ENCODE results near the gene ECT2.
"Not testable (repeated sequence)": the region's sequence is repeated elsewhere in the genome, so short reads cannot be mapped to it uniquely, and the experiment has no call there.

The ECT2 gene, protein sequence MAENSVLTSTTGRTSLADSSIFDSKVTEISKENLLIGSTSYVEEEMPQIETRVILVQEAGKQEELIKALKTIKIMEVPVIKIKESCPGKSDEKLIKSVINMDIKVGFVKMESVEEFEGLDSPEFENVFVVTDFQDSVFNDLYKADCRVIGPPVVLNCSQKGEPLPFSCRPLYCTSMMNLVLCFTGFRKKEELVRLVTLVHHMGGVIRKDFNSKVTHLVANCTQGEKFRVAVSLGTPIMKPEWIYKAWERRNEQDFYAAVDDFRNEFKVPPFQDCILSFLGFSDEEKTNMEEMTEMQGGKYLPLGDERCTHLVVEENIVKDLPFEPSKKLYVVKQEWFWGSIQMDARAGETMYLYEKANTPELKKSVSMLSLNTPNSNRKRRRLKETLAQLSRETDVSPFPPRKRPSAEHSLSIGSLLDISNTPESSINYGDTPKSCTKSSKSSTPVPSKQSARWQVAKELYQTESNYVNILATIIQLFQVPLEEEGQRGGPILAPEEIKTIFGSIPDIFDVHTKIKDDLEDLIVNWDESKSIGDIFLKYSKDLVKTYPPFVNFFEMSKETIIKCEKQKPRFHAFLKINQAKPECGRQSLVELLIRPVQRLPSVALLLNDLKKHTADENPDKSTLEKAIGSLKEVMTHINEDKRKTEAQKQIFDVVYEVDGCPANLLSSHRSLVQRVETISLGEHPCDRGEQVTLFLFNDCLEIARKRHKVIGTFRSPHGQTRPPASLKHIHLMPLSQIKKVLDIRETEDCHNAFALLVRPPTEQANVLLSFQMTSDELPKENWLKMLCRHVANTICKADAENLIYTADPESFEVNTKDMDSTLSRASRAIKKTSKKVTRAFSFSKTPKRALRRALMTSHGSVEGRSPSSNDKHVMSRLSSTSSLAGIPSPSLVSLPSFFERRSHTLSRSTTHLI

DNA sequence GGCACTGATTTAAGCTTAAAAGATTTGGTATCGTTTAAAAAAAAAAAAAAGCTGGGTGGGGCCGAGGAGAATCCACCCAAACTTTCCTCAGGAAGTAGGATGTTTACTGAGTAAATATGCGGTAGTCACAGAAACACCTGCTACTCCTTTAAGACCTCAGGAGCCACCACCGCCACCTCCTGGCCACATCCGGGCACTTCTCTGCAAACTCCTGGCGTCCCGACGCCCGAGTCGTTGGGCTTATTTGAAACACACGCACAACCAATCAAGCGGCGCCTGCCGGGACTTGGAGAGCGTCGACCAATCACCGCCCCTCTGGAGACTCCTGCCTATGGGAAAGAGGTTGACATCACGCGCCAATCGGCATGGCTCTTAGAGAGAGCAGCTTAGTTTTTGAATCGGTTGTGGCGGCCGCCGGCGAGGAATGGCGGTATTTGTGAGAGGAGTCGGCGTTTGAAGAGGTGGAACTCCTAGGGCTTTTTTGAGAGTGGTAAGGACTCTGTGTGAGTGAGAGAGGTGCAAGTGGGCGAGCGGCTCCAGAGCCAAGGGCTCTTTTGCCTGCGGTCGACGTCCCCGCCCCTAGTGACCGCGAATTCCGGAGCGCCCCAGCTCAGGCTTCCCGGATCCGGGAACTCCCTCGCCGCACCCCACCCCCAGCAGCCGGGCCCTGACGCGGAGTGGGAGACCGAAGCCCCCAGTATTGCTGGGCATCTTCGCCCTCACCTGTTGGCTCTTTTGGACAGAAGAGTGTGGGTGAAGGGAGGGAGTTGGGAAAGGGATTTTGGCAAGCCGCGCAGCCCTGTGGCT, at the start of gene ECT2:
Gene ECT2 (plus strand): TSS at position 359 of the 807 bp plus-strand sequence. CDS start 3,805 bp downstream, outside the sequence.
- peak; percentile 68 to 91 (median 90) for DNase-seq (ENCODE audit: low read depth in 2 of 3, low spot score in 2 of 3)

DNA sequence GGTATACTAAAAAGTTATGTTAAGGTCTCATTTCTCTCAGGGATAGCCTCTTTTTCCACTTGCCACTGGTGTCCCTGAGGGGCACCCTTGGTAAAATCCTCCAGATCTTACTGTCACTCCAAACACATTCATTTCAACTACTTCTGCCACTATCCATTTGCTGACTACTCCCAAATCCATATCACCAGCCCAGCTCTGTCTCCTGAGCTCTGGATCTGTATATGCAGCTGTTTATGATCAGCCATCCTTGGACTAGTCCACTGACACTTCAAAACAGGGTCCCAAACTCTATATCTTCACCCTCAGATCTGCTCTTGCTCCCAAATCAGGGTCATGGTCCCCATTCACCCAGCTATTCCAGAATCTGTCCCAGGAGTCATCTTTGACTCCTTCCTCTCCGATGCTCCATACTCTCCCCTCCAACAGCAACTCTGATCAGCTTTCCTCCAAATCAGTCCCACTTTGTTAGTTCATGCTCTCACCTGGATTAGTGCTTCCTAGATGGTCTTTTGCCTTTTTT, 49.5 kb upstream of the ECT2 start:
- no peak for DNase-seq (ENCODE audit: low read depth in 2 of 3, low spot score in 2 of 3)

GRCh38 chr3:172701751-172702150, 48.8 kb upstream of the ECT2 start:
- no peak for DNase-seq (ENCODE audit: low read depth in 2 of 3, low spot score in 2 of 3)

GRCh38 chr3:172702256-172702655, 48.3 kb upstream of the ECT2 start:
- no peak for DNase-seq (ENCODE audit: low read depth in 2 of 3, low spot score in 2 of 3)

- DNase-seq (ENCODE audit: low read depth in 2 of 3, low spot score in 2 of 3), result not testable (repeated sequence)
Measured at GRCh38 chr3:172702731-172703130, 47.8 kb upstream of the ECT2 start.

GRCh38 chr3:172704001-172704400, 46.5 kb upstream of the ECT2 start:
- DNase-seq (ENCODE audit: low read depth in 2 of 3, low spot score in 2 of 3), result no peak

DNA sequence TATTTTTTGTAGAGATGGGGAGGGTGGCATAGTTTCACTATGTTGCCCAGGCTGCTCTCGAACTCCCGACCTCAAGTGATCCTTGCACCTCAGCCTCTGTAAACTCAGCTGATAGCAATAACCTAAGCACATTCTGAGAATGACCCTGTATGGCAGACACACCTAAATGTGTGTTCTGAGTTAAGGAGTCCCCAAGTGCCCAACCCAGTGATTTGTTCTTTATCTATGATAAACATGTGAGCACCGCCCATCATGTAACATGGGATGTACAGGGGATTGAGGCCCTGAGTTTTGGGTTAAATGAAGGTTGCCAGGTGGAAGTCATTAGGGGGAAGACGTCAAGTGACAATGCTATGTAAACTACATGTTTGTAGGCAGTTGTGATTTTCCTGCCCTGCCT, 45.4 kb upstream of the ECT2 start:
- DNase-seq (ENCODE audit: low read depth in 2 of 3, low spot score in 2 of 3), result no peak

DNA sequence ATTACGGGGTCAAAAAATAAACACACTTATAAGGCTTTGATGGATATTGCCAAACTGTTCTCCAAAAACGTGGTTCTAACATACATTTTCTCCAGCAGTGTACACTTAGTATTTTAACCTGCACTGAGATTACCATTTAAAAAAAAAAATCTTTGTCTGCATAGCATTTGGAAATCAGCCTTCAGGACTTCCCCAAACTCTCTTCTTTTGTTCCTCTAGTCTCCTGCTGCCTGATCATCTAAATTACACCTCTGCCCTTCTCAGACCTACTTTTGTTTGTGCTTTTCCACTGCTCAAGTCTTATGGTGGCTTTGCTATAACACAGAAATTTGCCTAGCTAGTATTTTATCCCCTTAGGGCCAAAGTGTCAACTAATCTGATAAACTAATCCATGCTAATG, 43.5 kb upstream of the ECT2 start:
- DNase-seq (ENCODE audit: low read depth in 2 of 3, low spot score in 2 of 3), result no peak

- DNase-seq (ENCODE audit: low read depth in 2 of 3, low spot score in 2 of 3), result no peak
Measured at GRCh38 chr3:172707967-172708366, 42.6 kb upstream of the ECT2 start.

- DNase-seq (ENCODE audit: low read depth in 2 of 3, low spot score in 2 of 3), result no peak
Measured at GRCh38 chr3:172708921-172709773, 41.4 kb upstream of the ECT2 start.

DNA sequence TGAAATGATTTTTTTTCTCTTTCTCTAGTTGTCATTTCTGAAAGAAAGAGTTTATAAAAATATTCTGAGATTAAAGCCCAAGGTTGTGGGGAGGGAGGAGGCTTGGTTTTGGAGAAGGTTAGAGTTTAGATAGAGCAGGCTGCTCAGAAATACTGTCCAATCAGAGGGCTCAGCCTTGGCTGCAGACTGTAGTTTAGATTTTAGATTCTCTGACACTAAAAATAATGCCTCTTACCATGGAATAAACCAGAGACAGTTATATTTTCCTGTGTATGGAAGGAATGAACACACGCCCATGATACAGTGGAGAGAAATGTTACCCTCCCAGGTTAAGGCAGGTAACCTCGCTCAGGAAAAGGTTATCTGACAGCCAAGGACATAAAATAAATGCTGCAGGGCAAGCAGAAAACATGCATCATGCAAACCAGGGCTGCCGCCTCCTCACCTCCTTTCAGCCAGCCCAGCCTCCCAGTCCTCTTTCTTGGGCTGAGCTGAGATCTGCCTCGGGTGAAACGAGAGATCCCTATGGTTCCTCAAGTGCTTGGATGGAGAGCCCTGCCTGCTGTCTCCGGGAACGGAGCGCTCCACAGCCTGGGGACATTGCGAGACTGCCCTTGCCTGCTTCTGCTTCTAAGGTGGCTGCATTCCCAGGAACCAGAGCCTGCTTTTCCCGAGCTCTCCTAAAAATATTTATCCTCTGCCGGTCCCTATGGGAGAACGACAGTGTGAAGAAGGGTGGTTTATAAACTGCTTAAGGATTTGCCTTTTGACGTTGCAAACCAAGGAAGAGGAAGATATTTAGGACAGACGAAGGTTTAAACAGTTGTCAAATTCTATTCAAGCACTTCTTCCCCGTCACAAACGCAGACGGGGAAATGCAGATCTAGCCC, 40.5 kb upstream of the ECT2 start:
- no peak for DNase-seq (ENCODE audit: low read depth in 2 of 3, low spot score in 2 of 3)

DNA sequence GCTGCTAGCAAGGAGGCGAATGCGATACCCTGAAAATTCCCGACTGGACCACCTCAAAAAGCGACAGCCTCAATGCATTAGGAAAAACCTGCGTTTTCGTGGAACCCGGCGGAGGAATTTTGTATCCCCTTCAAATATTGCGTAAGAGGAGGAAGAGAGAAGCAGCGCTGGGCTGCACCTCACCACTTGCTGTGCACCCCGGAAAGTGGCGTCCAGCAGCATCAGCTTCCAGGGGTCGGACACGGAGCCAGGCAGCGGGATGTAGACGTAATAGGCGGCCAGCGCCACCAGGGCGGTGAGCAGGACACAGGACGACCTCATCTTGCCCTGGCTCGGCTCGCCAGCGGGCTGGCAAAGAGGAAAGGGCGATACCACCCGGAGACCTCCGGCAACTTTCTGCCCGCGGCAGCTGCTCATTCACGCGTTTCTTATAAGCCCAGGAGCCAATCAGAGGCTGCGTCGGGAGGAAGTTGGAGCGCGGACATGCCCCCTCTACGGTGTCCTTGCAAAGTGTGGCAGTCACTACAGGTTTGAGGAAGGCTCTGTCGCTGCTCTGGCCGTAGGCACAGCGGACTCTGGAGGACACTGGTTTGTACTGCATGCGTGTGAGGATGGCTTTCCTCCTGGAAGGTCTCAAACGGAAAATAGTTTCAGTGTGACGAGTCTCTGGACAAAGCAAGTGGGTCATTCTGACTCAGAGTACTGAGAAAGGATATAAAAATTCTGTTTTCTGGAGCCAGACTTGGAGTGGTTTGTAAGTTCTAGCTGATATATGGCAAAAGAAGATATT, 39.7 kb upstream of the ECT2 start, which contains the start of gene NCEH1:
Gene NCEH1 (minus strand): TSS at position 404 of the 790 bp plus-strand sequence. CDS start 83 bp downstream, at position 321.
- DNase-seq (ENCODE audit: low read depth in 2 of 3, low spot score in 2 of 3), result peak; percentile 36 to 61 (median 55)

- no peak for DNase-seq (ENCODE audit: low read depth in 2 of 3, low spot score in 2 of 3)
Measured at GRCh38 chr3:172711454-172711795, 39.1 kb upstream of the ECT2 start.

DNA sequence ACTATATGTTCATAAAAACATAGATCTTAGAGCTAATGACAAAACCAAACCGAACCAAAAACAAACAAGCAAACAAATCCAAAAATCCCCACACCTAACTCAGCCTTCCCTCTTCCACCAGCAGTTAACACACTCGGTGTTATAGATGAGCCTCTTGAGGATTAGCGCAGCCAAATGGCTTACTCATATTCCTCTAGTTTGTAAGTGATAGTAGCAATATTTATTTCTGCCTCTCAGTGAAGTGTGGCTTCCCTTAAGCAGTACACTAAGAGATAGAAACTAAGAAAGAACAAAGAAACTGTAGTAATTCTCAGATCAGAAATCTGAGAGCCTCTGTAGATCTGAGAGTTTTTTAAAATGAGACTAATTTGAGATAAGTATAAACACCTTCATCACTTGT, 37.2 kb upstream of the ECT2 start:
- no peak for DNase-seq (ENCODE audit: low read depth in 2 of 3, low spot score in 2 of 3)

GRCh38 chr3:172716476-172716875, 34.0 kb upstream of the ECT2 start:
- DNase-seq (ENCODE audit: low read depth in 2 of 3, low spot score in 2 of 3), result no peak

DNA sequence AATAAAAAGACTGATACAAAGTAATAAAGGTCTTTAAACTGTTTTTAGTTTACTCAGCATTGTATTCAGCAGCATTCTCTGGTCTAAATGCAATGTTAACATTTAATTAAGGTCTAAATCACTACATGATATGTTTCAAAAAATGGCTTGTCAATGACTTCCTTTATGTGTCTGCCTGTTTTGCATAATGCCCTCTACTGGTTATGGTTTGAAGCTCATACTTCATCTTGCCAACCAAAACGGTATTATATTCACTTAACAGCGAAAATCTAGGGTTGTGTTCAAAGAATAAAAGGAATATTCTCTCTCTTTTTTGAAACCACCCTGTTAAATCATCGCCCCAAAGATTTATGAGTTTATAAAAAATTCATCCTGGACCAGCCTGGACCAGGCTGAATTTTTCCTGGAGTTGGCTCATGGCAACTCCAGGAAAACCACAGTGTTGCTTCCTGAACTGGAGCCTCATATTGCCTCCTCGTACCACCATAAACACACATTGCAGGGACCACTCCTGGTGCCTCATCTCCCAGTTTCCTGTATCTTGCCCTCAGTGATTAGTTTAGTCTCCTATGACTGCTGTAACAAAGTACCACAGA, 32.9 kb upstream of the ECT2 start:
- no peak for DNase-seq (ENCODE audit: low read depth in 2 of 3, low spot score in 2 of 3)

DNA sequence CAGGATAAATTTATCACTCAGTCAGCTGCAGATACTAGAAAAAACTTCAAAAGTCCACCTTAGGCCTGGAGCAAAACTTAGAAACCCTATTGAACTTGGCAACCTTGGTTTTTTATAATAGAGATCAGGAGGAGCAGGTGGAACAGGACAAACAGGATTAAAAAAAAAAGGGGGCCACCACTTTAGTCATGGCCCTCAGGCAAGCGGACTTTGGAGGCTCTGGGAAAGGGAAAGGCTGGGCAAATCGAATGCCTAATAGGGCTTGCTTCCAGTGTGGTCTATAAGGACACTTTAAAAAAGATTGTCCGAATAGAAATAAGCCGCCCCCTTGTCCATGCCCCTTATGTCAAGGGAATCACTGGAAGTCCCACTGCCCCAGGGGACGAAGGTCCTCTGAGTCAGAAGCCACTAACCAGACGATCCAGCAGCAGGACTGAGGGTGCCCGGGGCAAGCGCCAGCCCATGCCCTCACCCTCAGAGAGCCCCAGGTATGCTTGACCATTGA, 27.9 kb upstream of the ECT2 start:
- not testable (repeated sequence) for DNase-seq (ENCODE audit: low read depth in 2 of 3, low spot score in 2 of 3)

DNA sequence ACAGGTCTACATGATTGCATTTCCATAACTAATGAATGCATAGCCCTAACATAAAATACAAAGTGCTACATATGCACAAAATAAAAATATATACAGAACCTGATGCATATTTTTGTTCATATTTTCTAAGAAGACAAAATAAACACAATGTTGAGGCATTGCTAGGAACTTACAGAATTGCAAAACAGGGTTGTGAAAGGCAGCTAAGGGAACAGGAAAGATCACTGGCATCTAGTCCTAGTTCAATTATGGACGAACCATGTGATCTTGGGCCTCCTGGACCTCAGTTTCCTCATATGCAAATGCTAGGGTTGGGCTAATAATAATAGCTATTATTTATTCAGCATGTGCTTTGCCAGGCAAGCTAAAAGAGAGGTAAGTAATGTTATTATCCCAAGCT, 24.1 kb upstream of the ECT2 start:
- no peak for DNase-seq (ENCODE audit: low read depth in 2 of 3, low spot score in 2 of 3)
